ENCODE results near the gene LOXL3. TPM values are rescaled to one million over a fixed set of nuclear protein-coding genes. Genes with fewer than 3 reads are reported as not detected.
A peak's percentile ranks its signal among the peaks of the same experiment; 100 is the strongest.

The LOXL3 gene
- total and polyA plus RNA-seq, 2 donors (not counting 1 experiment from before 2014, with no cell fraction given), result 0.97 to 1.2 TPM

- Mint-ChIP-seq H3K4me3 (peak overlapping the region; percentile 92), H3K9me3 (ENCODE audit: insufficient read depth) (no peaks in the 10 kb centered on the region), H3K27me3 (peaks cover 38% of the 10 kb centered on the region), H3K4me1 (peaks cover 32% of the 10 kb centered on the region), H3K27ac (peak overlapping the region; percentile 26)
- intact Hi-C loops (cut with micrococcal nuclease), result loop anchor here (5.0 kb wide), 1 partner anchor 35 kb away; no protein-coding TSS in a partner anchor
- Histone ChIP-seq H3K4me3 (ENCODE audit: control extremely low read depth in 1 of 5, extremely low read depth in 1 of 5, insufficient read depth in 1 of 5, low read depth in 2 of 5, low read length in 4 of 5) (peak overlapping the region in 1 of 5 experiments; percentile 69), H3K9ac (ENCODE audit: low read length) (peak overlapping the region; percentile 70), H4K20me1 (ENCODE audit: control insufficient read depth, insufficient read depth, low read length, poor library complexity, severe bottlenecking) (no peaks in the 10 kb centered on the region), H3K79me2 (ENCODE audit: control insufficient read depth, insufficient read depth, low read length) (no peaks in the 10 kb centered on the region), H3K27me3 (replicated peaks in 1 of 4; ENCODE audit: control extremely low read depth in 1 of 4, control insufficient read depth in 3 of 4, insufficient read depth in 4 of 4, low read length in 3 of 4) (peaks cover 0 to 52% (median 28%) of the 10 kb centered on the region in 4 experiments), H3K9me3 (ENCODE audit: control extremely low read depth in 1 of 3, control insufficient read depth in 2 of 3, insufficient read depth in 1 of 3, low read length in 2 of 3) (peaks cover 0 to 18% (median 0%) of the 10 kb centered on the region in 3 donors), H2AFZ (ENCODE audit: insufficient read depth, low read depth, low read length, poor library complexity, severe bottlenecking) (no peak overlapping the region), H3K4me2 (replicated peaks; ENCODE audit: low read depth, low read length, poor library complexity, severe bottlenecking) (peak overlapping the region; percentile 91), H3K36me3 (replicated peaks in 1 of 2; ENCODE audit: control extremely low read depth in 1 of 2, control insufficient read depth in 1 of 2, extremely low read depth in 1 of 2, insufficient read depth in 2 of 2, low read length in 1 of 2) (peaks cover 0 to 20% of the 10 kb centered on the region in 2 experiments), H3K27ac (ENCODE audit: low read length in 2 of 2) (no peak overlapping the region), H3K4me1 (ENCODE audit: control insufficient read depth in 2 of 2, insufficient read depth in 2 of 2, low read length in 2 of 2) (peaks cover 31 to 34% of the 10 kb centered on the region in 2 donors)
- WGBS (ENCODE audit: insufficient coverage), result 70% methylated on average over 14 of the region's 19 CpGs
- DNase-seq, result no peak
- no peak for ATAC-seq (ENCODE audit: low read depth)
- TF ChIP-seq EZH2 (IDR thresholded peaks at IDR 0.05; ENCODE audit: borderline replicate concordance, insufficient read depth, low read depth, low read length, poor library complexity, severe bottlenecking) (no peak), CTCF (IDR thresholded peaks at IDR 0.05) (no peak)
- POLR2A ChIA-PET, result interaction anchor here (0.5 to 1.9 kb wide), 4 partner anchors 10 to 35 kb away, joined by 3 to 7 read pairs (median 3); partner anchors contain the start of genes AUP1, HTRA2 and PCGF1
- CTCF ChIA-PET, result interaction anchor here (1.4 to 1.7 kb wide), 3 partner anchors 10 to 89 kb away, joined by 4 to 6 read pairs (median 4); partner anchors contain the start of gene PCGF1
Measured at GRCh38 chr2:74496997-74497776, 56.6 kb downstream of the LOXL3 start.

- no peaks in the 10 kb centered on the region for H3K79me2 ChIP-seq (ENCODE audit: control insufficient read depth, insufficient read depth, low read length)
- H4K20me1 ChIP-seq (ENCODE audit: control insufficient read depth, insufficient read depth, low read length, poor library complexity, severe bottlenecking), result no peaks in the 10 kb centered on the region
- H3K27me3 ChIP-seq (replicated peaks in 1 of 4; ENCODE audit: control extremely low read depth in 1 of 4, control insufficient read depth in 3 of 4, insufficient read depth in 4 of 4, low read length in 3 of 4), result peaks cover 0 to 35% (median 22%) of the 10 kb centered on the region in 4 experiments
- H3K4me3 ChIP-seq (ENCODE audit: control extremely low read depth in 1 of 5, extremely low read depth in 1 of 5, insufficient read depth in 1 of 5, low read depth in 2 of 5, low read length in 4 of 5), result no peak overlapping the region
- Mint-ChIP-seq H3K9me3 (ENCODE audit: insufficient read depth) (no peaks in the 10 kb centered on the region), H3K27me3 (peaks cover 22% of the 10 kb centered on the region), H3K4me3 (no peak overlapping the region), H3K4me1 (peaks cover 26% of the 10 kb centered on the region), H3K27ac (no peak overlapping the region)
- H3K9me3 ChIP-seq (ENCODE audit: control extremely low read depth in 1 of 3, control insufficient read depth in 2 of 3, insufficient read depth in 1 of 3, low read length in 2 of 3), result peaks cover 0 to 18% (median 0%) of the 10 kb centered on the region in 3 donors
- ATAC-seq (ENCODE audit: low read depth), result no peak
- H3K27ac ChIP-seq (ENCODE audit: low read length in 2 of 2), result no peak overlapping the region
- no peak overlapping the region for H3K4me2 ChIP-seq (replicated peaks; ENCODE audit: low read depth, low read length, poor library complexity, severe bottlenecking)
- H3K9ac ChIP-seq (ENCODE audit: low read length), result no peak overlapping the region
- H3K4me1 ChIP-seq (ENCODE audit: control insufficient read depth in 2 of 2, insufficient read depth in 2 of 2, low read length in 2 of 2), result peaks cover 28 to 30% of the 10 kb centered on the region in 2 donors
- peaks cover 0 to 38% of the 10 kb centered on the region in 2 experiments for H3K36me3 ChIP-seq (replicated peaks in 1 of 2; ENCODE audit: control extremely low read depth in 1 of 2, control insufficient read depth in 1 of 2, extremely low read depth in 1 of 2, insufficient read depth in 2 of 2, low read length in 1 of 2)
- no peak for DNase-seq
- intact Hi-C loops (cut with micrococcal nuclease), result loop anchor here (5.0 kb wide), 1 partner anchor 37 kb away; no protein-coding TSS in a partner anchor
- CTCF ChIA-PET, result interaction anchor here (0.9 to 2.9 kb wide), 4 partner anchors 8 to 160 kb away, joined by 3 to 8 read pairs (median 4); partner anchors contain the start of genes CCDC142 and TTC31
- WGBS (ENCODE audit: insufficient coverage), result no CpG with 5 or more reads among the region's 1 CpG
- H2AFZ ChIP-seq (ENCODE audit: insufficient read depth, low read depth, low read length, poor library complexity, severe bottlenecking), result no peak overlapping the region
- POLR2A ChIA-PET, result no interaction called here
- TF ChIP-seq CTCF (IDR thresholded peaks at IDR 0.05) (no peak), EZH2 (IDR thresholded peaks at IDR 0.05; ENCODE audit: borderline replicate concordance, insufficient read depth, low read depth, low read length, poor library complexity, severe bottlenecking) (no peak)
Measured at GRCh38 chr2:74495440-74495839, 58.3 kb downstream of the LOXL3 start.
